ENCODE data around the gene ACAD8. TPM values are rescaled to one million over a fixed set of nuclear protein-coding genes. Genes with fewer than 3 reads are reported as not detected.

The ACAD8 gene
- total and polyA plus RNA-seq, 4 donors = 25.9 to 53.5 (median 36.7) TPM

- Histone ChIP-seq H3K9me3 (ENCODE audit: control insufficient read depth, insufficient read depth, low read length) (no peaks in the 10 kb centered on the region), H3K36me3 (ENCODE audit: control insufficient read depth, insufficient read depth, low read length) (no peaks in the 10 kb centered on the region), H3K4me1 (ENCODE audit: control insufficient read depth, insufficient read depth, low read length) (peaks cover 2% of the 10 kb centered on the region), H3K27ac (ENCODE audit: low read depth, low read length) (no peak overlapping the region), H3K27me3 (ENCODE audit: control insufficient read depth, insufficient read depth, low read length) (peaks cover 2% of the 10 kb centered on the region), H3K4me3 (ENCODE audit: low read depth, low read length) (no peak overlapping the region)
- DNase-seq (ENCODE audit: low read depth in 4 of 6, low spot score in 6 of 6) = no peak
- WGBS (ENCODE audit: insufficient coverage) = 88% methylated on average over 16 of the region's 20 CpGs
Observed at GRCh38 chr11:134293119-134294113, 40.0 kb downstream of the ACAD8 start.

GRCh38 chr11:134294664-134295063 lies 41.3 kb downstream of the ACAD8 start:
- H3K27ac ChIP-seq (ENCODE audit: low read depth, low read length) = no peak overlapping the region
- WGBS (ENCODE audit: insufficient coverage) = 82% methylated on average over 5 of the region's 9 CpGs
- no peak overlapping the region for H3K4me3 ChIP-seq (ENCODE audit: low read depth, low read length)
- H3K27me3 ChIP-seq (ENCODE audit: control insufficient read depth, insufficient read depth, low read length) = peaks cover under 1% of the 10 kb centered on the region
- H3K36me3 ChIP-seq (ENCODE audit: control insufficient read depth, insufficient read depth, low read length) = no peaks in the 10 kb centered on the region
- no peaks in the 10 kb centered on the region for H3K9me3 ChIP-seq (ENCODE audit: control insufficient read depth, insufficient read depth, low read length)
- DNase-seq (ENCODE audit: low read depth in 4 of 6, low spot score in 6 of 6) = no peak
- peaks cover 2% of the 10 kb centered on the region for H3K4me1 ChIP-seq (ENCODE audit: control insufficient read depth, insufficient read depth, low read length)

GRCh38 chr11:134312223-134312622 lies 58.9 kb downstream of the ACAD8 start:
- Histone ChIP-seq H3K36me3 (ENCODE audit: control insufficient read depth, insufficient read depth, low read length) (no peaks in the 10 kb centered on the region), H3K4me1 (ENCODE audit: control insufficient read depth, insufficient read depth, low read length) (no peaks in the 10 kb centered on the region), H3K9me3 (ENCODE audit: control insufficient read depth, insufficient read depth, low read length) (peaks cover 4% of the 10 kb centered on the region), H3K27ac (ENCODE audit: low read depth, low read length) (no peak overlapping the region), H3K27me3 (ENCODE audit: control insufficient read depth, insufficient read depth, low read length) (no peaks in the 10 kb centered on the region), H3K4me3 (ENCODE audit: low read depth, low read length) (no peak overlapping the region)
- no peak for DNase-seq (ENCODE audit: low read depth in 4 of 6, low spot score in 6 of 6)
- 85% methylated on average over 9 of the region's 12 CpGs for whole genome bisulfite sequencing (ENCODE audit: insufficient coverage)

GRCh38 chr11:134312807-134313206 lies 59.4 kb downstream of the ACAD8 start:
- Histone ChIP-seq H3K27me3 (ENCODE audit: control insufficient read depth, insufficient read depth, low read length) (no peaks in the 10 kb centered on the region), H3K9me3 (ENCODE audit: control insufficient read depth, insufficient read depth, low read length) (peaks cover 7% of the 10 kb centered on the region), H3K27ac (ENCODE audit: low read depth, low read length) (no peak overlapping the region), H3K4me1 (ENCODE audit: control insufficient read depth, insufficient read depth, low read length) (no peaks in the 10 kb centered on the region), H3K4me3 (ENCODE audit: low read depth, low read length) (no peak overlapping the region), H3K36me3 (ENCODE audit: control insufficient read depth, insufficient read depth, low read length) (no peaks in the 10 kb centered on the region)
- 89% methylated on average over 4 of the region's 5 CpGs for WGBS (ENCODE audit: insufficient coverage)
- no peak for DNase-seq (ENCODE audit: low read depth in 4 of 6, low spot score in 6 of 6)

GRCh38 chr11:134313379-134313778 lies 60.0 kb downstream of the ACAD8 start:
- H3K4me1 ChIP-seq (ENCODE audit: control insufficient read depth, insufficient read depth, low read length) = no peaks in the 10 kb centered on the region
- H3K4me3 ChIP-seq (ENCODE audit: low read depth, low read length) = no peak overlapping the region
- H3K27me3 ChIP-seq (ENCODE audit: control insufficient read depth, insufficient read depth, low read length) = no peaks in the 10 kb centered on the region
- H3K9me3 ChIP-seq (ENCODE audit: control insufficient read depth, insufficient read depth, low read length) = peaks cover 8% of the 10 kb centered on the region
- H3K27ac ChIP-seq (ENCODE audit: low read depth, low read length) = no peak overlapping the region
- DNase-seq (ENCODE audit: low read depth in 4 of 6, low spot score in 6 of 6) = no peak
- no peaks in the 10 kb centered on the region for H3K36me3 ChIP-seq (ENCODE audit: control insufficient read depth, insufficient read depth, low read length)
- 77% methylated on average over 10 of the region's 10 CpGs for WGBS (ENCODE audit: insufficient coverage)

- Histone ChIP-seq H3K4me3 (ENCODE audit: low read depth, low read length) (no peak overlapping the region), H3K27ac (ENCODE audit: low read depth, low read length) (no peak overlapping the region), H3K9me3 (ENCODE audit: control insufficient read depth, insufficient read depth, low read length) (peaks cover 8% of the 10 kb centered on the region), H3K36me3 (ENCODE audit: control insufficient read depth, insufficient read depth, low read length) (no peaks in the 10 kb centered on the region), H3K27me3 (ENCODE audit: control insufficient read depth, insufficient read depth, low read length) (no peaks in the 10 kb centered on the region), H3K4me1 (ENCODE audit: control insufficient read depth, insufficient read depth, low read length) (no peaks in the 10 kb centered on the region)
- DNase-seq (ENCODE audit: low read depth in 4 of 6, low spot score in 6 of 6) = peak in 1 of 6 donors; percentile 12
- WGBS (ENCODE audit: insufficient coverage) = 92% methylated on average over 7 of the region's 9 CpGs
Observed at GRCh38 chr11:134313821-134314607, 60.6 kb downstream of the ACAD8 start.

Other genes with a start within 250 kb of the ACAD8 start
- gene JAM3, start 184.5 kb upstream of the ACAD8 start, total RNA-seq = 100 to 1,000 TPM; 115 to 221 TPM
- 100 to 1,000 TPM in 1 of 2 donors, 10 to 100 TPM in 1; 57.9 to 100 TPM for gene JAM3, start 184.5 kb upstream of the ACAD8 start, polyA plus RNA-seq (ENCODE audit: insufficient read length in 2 of 2)
- 10 to 100 TPM; 18.8 to 20.7 TPM for gene NCAPD3, start 29.6 kb upstream of the ACAD8 start, total RNA-seq
- 10 to 100 TPM; 22.9 to 23.0 TPM for gene NCAPD3, start 29.6 kb upstream of the ACAD8 start, polyA plus RNA-seq (ENCODE audit: insufficient read length in 2 of 2)
- 10 to 100 TPM; 51.0 to 54.3 TPM for gene VPS26B, start 28.9 kb upstream of the ACAD8 start, total RNA-seq
- gene VPS26B, start 28.9 kb upstream of the ACAD8 start, polyA plus RNA-seq (ENCODE audit: insufficient read length in 2 of 2) = 100 to 1,000 TPM in 1 of 2 donors, 10 to 100 TPM in 1; 99.4 to 109 TPM
- gene THYN1, start 216 bp upstream of the ACAD8 start, total RNA-seq = 10 to 100 TPM; 54.4 to 91.2 TPM
- gene THYN1, start 216 bp upstream of the ACAD8 start, polyA plus RNA-seq (ENCODE audit: insufficient read length in 2 of 2) = 10 to 100 TPM; 72.0 to 74.4 TPM
- gene GLB1L3, start 22.8 kb downstream of the ACAD8 start, total RNA-seq = under 1 TPM; 0.28 to 0.69 TPM
- gene GLB1L3, start 22.8 kb downstream of the ACAD8 start, polyA plus RNA-seq (ENCODE audit: insufficient read length in 2 of 2) = 1 to 10 TPM; 2.6 to 2.9 TPM
- 10 to 100 TPM in 1 of 2 donors, 1 to 10 TPM in 1; 2.0 to 11.1 TPM for gene GLB1L2, start 78.4 kb downstream of the ACAD8 start, total RNA-seq
- 10 to 100 TPM; 12.8 to 14.1 TPM for gene GLB1L2, start 78.4 kb downstream of the ACAD8 start, polyA plus RNA-seq (ENCODE audit: insufficient read length in 2 of 2)
- gene B3GAT1, start 158.7 kb downstream of the ACAD8 start, total RNA-seq = 10 to 100 TPM; 25.5 to 31.7 TPM
- 100 to 1,000 TPM; 142 to 186 TPM for gene B3GAT1, start 158.7 kb downstream of the ACAD8 start, polyA plus RNA-seq (ENCODE audit: insufficient read length in 2 of 2)

All from spinal cord (tissue), 10 donors.